Osteoblast (primary cell): ENCODE results near the gene TOMM70. TPM values are rescaled to one million over a fixed set of nuclear protein-coding genes. Genes with fewer than 3 reads are reported as not detected.

ENCODE experiments used
- DNase-seq: peaks from one replicate; pipeline ENCODE4 v3.0.0; 2011; ENCODE audit warnings: low spot score, mixed read lengths; ENCODE audit not compliant: insufficient read length; ENCODE audit errors: missing footprints
- H2AFZ ChIP-seq: 2 replicates; pipeline ENCODE4 v1.6.0; 2011; ENCODE audit warnings: mild to moderate bottlenecking, low read length
- H3K27ac ChIP-seq: 2 replicates; pipeline ENCODE4 v1.5.1; 2011; ENCODE audit warnings: mild to moderate bottlenecking, low read depth, low read length, moderate library complexity
- H3K27me3 ChIP-seq: 2 replicates; pipeline ENCODE4 v1.6.0; 2012; ENCODE audit warnings: mild to moderate bottlenecking, control low read depth, inconsistent platforms, low read length, moderate library complexity; ENCODE audit not compliant: insufficient read depth
- H3K36me3 ChIP-seq: 2 replicates; pipeline ENCODE4 v1.5.1; 2011; ENCODE audit warnings: mild to moderate bottlenecking, low read length, control low read depth, moderate library complexity; ENCODE audit not compliant: insufficient read depth
- H3K4me1 ChIP-seq: 2 replicates; pipeline ENCODE4 v1.5.1; 2011; ENCODE audit warnings: mild to moderate bottlenecking, low read length, control low read depth, moderate library complexity; ENCODE audit not compliant: insufficient read depth
- H3K4me2 ChIP-seq: 2 replicates; pipeline ENCODE4 v1.6.0; 2011; ENCODE audit warnings: mild to moderate bottlenecking, low read length; ENCODE audit not compliant: insufficient read depth
- H3K4me3 ChIP-seq: fragments of 200-600 bp; sonication (generic); 3 replicates; pipeline ENCODE4 v1.5.1; 2012; ENCODE audit warnings: mild to moderate bottlenecking, low read length, inconsistent platforms; ENCODE audit not compliant: insufficient read depth
- H3K79me2 ChIP-seq: 2 replicates; pipeline ENCODE4 v1.6.0; 2012; ENCODE audit warnings: mild to moderate bottlenecking, low read length, control low read depth, inconsistent platforms; ENCODE audit not compliant: insufficient read depth
- H3K9me3 ChIP-seq: 2 replicates; pipeline ENCODE4 v1.5.1; 2011; ENCODE audit warnings: low read depth, low read length, control low read depth
- H4K20me1 ChIP-seq: 2 replicates; pipeline ENCODE4 v1.6.0; 2012; ENCODE audit warnings: mild to moderate bottlenecking, low read length, control low read depth; ENCODE audit not compliant: insufficient read depth
- total RNA-seq: library from RNA; depleted of rRNA; stranded (reverse); fragments of >200 nt; gene quantifications from 2 replicates; pipeline ENCODE4 v1.2.3, GENCODE V29; 2012
- TF ChIP-seq, protein P1 (sequence below): IDR thresholded peaks from 2 replicates; pipeline ENCODE4 v1.5.1; 2011; ENCODE audit warnings: mild to moderate bottlenecking, low read depth, low read length, moderate library complexity; ENCODE audit errors: extremely low read depth

TOMM70 gene
- total RNA-seq, 1 donor = 52.5 TPM

- TF ChIP-seq, protein P1, sequence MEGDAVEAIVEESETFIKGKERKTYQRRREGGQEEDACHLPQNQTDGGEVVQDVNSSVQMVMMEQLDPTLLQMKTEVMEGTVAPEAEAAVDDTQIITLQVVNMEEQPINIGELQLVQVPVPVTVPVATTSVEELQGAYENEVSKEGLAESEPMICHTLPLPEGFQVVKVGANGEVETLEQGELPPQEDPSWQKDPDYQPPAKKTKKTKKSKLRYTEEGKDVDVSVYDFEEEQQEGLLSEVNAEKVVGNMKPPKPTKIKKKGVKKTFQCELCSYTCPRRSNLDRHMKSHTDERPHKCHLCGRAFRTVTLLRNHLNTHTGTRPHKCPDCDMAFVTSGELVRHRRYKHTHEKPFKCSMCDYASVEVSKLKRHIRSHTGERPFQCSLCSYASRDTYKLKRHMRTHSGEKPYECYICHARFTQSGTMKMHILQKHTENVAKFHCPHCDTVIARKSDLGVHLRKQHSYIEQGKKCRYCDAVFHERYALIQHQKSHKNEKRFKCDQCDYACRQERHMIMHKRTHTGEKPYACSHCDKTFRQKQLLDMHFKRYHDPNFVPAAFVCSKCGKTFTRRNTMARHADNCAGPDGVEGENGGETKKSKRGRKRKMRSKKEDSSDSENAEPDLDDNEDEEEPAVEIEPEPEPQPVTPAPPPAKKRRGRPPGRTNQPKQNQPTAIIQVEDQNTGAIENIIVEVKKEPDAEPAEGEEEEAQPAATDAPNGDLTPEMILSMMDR = no peak
- H3K27me3 ChIP-seq = no peaks in the 10 kb centered on the region
- H3K27ac ChIP-seq = no peak overlapping the region
- H3K4me3 ChIP-seq = no peak overlapping the region
- no peak overlapping the region for H2AFZ ChIP-seq
- no peak overlapping the region for H3K4me2 ChIP-seq
- H3K4me1 ChIP-seq = no peaks in the 10 kb centered on the region
- H4K20me1 ChIP-seq = no peaks in the 10 kb centered on the region
- H3K9me3 ChIP-seq = no peaks in the 10 kb centered on the region
- no peaks in the 10 kb centered on the region for H3K79me2 ChIP-seq
- DNase-seq = no peak
- peaks cover 75% of the 10 kb centered on the region for H3K36me3 ChIP-seq
Measured at GRCh38 chr3:100368441-100368840, 32.4 kb downstream of the TOMM70 start.

DNA sequence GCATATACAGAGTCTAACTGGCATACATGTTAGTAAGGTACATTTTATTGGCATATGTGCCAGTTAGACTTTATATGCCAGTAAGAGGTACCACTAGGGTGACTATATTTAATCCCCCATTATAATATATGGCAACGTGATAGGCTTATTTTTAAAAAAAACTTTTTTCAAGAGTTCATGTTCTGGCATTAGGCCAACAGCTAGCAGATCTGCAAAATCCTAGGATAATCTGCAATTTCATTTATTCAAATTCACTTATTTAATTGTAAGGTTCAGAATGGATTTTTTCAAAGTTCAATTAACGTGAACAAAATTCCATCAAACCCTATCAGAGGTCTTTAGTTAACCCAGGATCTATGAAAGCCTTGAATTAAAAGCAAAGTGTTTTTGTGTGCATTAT is 34.5 kb downstream of the TOMM70 start:
- no peak overlapping the region for H3K4me2 ChIP-seq
- no peak overlapping the region for H2AFZ ChIP-seq
- no peaks in the 10 kb centered on the region for H3K4me1 ChIP-seq
- H3K4me3 ChIP-seq = no peak overlapping the region
- H3K27me3 ChIP-seq = no peaks in the 10 kb centered on the region
- no peak for DNase-seq
- peaks cover 76% of the 10 kb centered on the region for H3K36me3 ChIP-seq
- no peaks in the 10 kb centered on the region for H3K79me2 ChIP-seq
- H3K27ac ChIP-seq = no peak overlapping the region
- H3K9me3 ChIP-seq = no peaks in the 10 kb centered on the region
- TF ChIP-seq, protein P1 = no peak
- H4K20me1 ChIP-seq = no peaks in the 10 kb centered on the region

GRCh38 chr3:100364421-100364820 is 36.5 kb downstream of the TOMM70 start:
- Histone ChIP-seq H3K9me3 (no peaks in the 10 kb centered on the region), H3K4me1 (no peaks in the 10 kb centered on the region), H2AFZ (no peak overlapping the region), H4K20me1 (no peaks in the 10 kb centered on the region), H3K79me2 (no peaks in the 10 kb centered on the region), H3K27ac (no peak overlapping the region), H3K27me3 (no peaks in the 10 kb centered on the region), H3K4me2 (no peak overlapping the region), H3K4me3 (no peak overlapping the region), H3K36me3 (peaks cover 79% of the 10 kb centered on the region)
- no peak for DNase-seq
- TF ChIP-seq, protein P1 = no peak

- no peak for DNase-seq
- no peak overlapping the region for H3K27ac ChIP-seq
- peaks cover 66% of the 10 kb centered on the region for H3K36me3 ChIP-seq
Measured at GRCh38 chr3:100361897-100362296, 39.0 kb downstream of the TOMM70 start.

More at GRCh38 chr3:100361897-100362296, 39.0 kb downstream of the TOMM70 start:
- Histone ChIP-seq H3K4me1 (no peaks in the 10 kb centered on the region), H3K27me3 (no peaks in the 10 kb centered on the region), H3K4me2 (no peak overlapping the region), H3K9me3 (no peaks in the 10 kb centered on the region), H3K4me3 (no peak overlapping the region), H4K20me1 (no peaks in the 10 kb centered on the region), H2AFZ (no peak overlapping the region), H3K79me2 (no peaks in the 10 kb centered on the region)
- TF ChIP-seq, protein P1 = no peak
